ENCODE results near the gene NEK1.
A peak's percentile ranks its signal among the peaks of the same experiment; 100 is the strongest.

NEK1 gene

GRCh38 chr4:169611991-169612870 is at the start of gene NEK1:
Gene NEK1, minus strand, starts transcription at chr4:169612583. Its CDS starts 9,953 bp downstream, at chr4:169602630.
- DNase-seq (ENCODE audit: low read depth in 2 of 2): peak; percentile 79 to 84

GRCh38 chr4:169661761-169662160 is 49.4 kb upstream of the NEK1 start:
- no peak for DNase-seq (ENCODE audit: low read depth in 2 of 2)

GRCh38 chr4:169660929-169661328 is 48.5 kb upstream of the NEK1 start:
- DNase-seq (ENCODE audit: low read depth in 2 of 2): no peak

- DNase-seq (ENCODE audit: low read depth in 2 of 2): peak; percentile 46 to 59
Measured at GRCh38 chr4:169659716-169660670, 47.6 kb upstream of the NEK1 start.

GRCh38 chr4:169658975-169659715 is 46.8 kb upstream of the NEK1 start:
- DNase-seq (ENCODE audit: low read depth in 2 of 2): no peak

- no peak for DNase-seq (ENCODE audit: low read depth in 2 of 2)
Measured at GRCh38 chr4:169658196-169658595, 45.8 kb upstream of the NEK1 start.

GRCh38 chr4:169657470-169658107 is 45.2 kb upstream of the NEK1 start:
- DNase-seq (ENCODE audit: low read depth in 2 of 2): no peak

- no peak for DNase-seq (ENCODE audit: low read depth in 2 of 2)
Measured at GRCh38 chr4:169655401-169655800, 43.0 kb upstream of the NEK1 start.

- DNase-seq (ENCODE audit: low read depth in 2 of 2): no peak
Measured at GRCh38 chr4:169652535-169652934, 40.2 kb upstream of the NEK1 start.

GRCh38 chr4:169650227-169650936 is 38.0 kb upstream of the NEK1 start:
- DNase-seq (ENCODE audit: low read depth in 2 of 2): no peak

GRCh38 chr4:169649545-169650226 is 37.3 kb upstream of the NEK1 start:
- no peak for DNase-seq (ENCODE audit: low read depth in 2 of 2)

GRCh38 chr4:169645627-169646026 is 33.2 kb upstream of the NEK1 start:
- no peak for DNase-seq (ENCODE audit: low read depth in 2 of 2)

- no peak for DNase-seq (ENCODE audit: low read depth in 2 of 2)
Measured at GRCh38 chr4:169644802-169645201, 32.4 kb upstream of the NEK1 start.

GRCh38 chr4:169640261-169640870 is 28.0 kb upstream of the NEK1 start:
- no peak for DNase-seq (ENCODE audit: low read depth in 2 of 2)

- DNase-seq (ENCODE audit: low read depth in 2 of 2): no peak
Measured at GRCh38 chr4:169634975-169635374, 22.6 kb upstream of the NEK1 start.

- no peak for DNase-seq (ENCODE audit: low read depth in 2 of 2)
Measured at GRCh38 chr4:169632896-169633295, 20.5 kb upstream of the NEK1 start.

GRCh38 chr4:169630069-169630468 is 17.7 kb upstream of the NEK1 start:
- DNase-seq (ENCODE audit: low read depth in 2 of 2): no peak

GRCh38 chr4:169628579-169628978 is 16.2 kb upstream of the NEK1 start:
- DNase-seq (ENCODE audit: low read depth in 2 of 2): no peak

- no peak for DNase-seq (ENCODE audit: low read depth in 2 of 2)
Measured at GRCh38 chr4:169627307-169627706, 14.9 kb upstream of the NEK1 start.
